Mucosa of descending colon (tissue), 3 donors: ENCODE data around the gene FBXO48. TPM values are rescaled to one million over a fixed set of nuclear protein-coding genes. Genes with fewer than 3 reads are reported as not detected.

Experiments
- ATAC-seq: fragments of 200-7000 bp; cut with Tn5 transposase; one replicate; pipeline ENCODE4 v1.9.1; 2020; ENCODE audit warnings: mild to moderate bottlenecking, moderate library complexity
- DNase-seq, 3 donors: peaks; one replicate each; pipeline ENCODE4 v3.0.0-alpha.2; 2020
- H3K36me3 ChIP-seq: fragments of 200-600 bp; one replicate; pipeline ENCODE4 v1.8.0; 2021; ENCODE audit warnings: low read depth, mild to moderate bottlenecking
- H3K4me1 ChIP-seq: fragments of 200-600 bp; one replicate; pipeline ENCODE4 v1.8.0; 2021; ENCODE audit warnings: low read depth, mild to moderate bottlenecking
- H3K4me3 ChIP-seq: fragments of 200-600 bp; one replicate; pipeline ENCODE4 v1.8.0; 2021; ENCODE audit warnings: mild to moderate bottlenecking
- H3K9me3 ChIP-seq: fragments of 200-600 bp; one replicate; pipeline ENCODE4 v1.8.0; 2021; ENCODE audit warnings: mild to moderate bottlenecking
- intact Hi-C, 2 donors: fragments of 100-400 bp; cut with DNase I in 1 of 2; cut with micrococcal nuclease in 1 of 2; formaldehyde crosslinking; loops; one replicate each; pipeline versions ENCODE4 v1.11.0 to v1.11.1; 2022; cut with DNase I, micrococcal nuclease
- total RNA-seq, 3 donors: library from RNA; stranded (reverse); fragmentation: NEBNext Ultra II Directional in 2 of 3; extraction: Animal tissue kit (Norgen Biotek cat#: 25700) in 2 of 3; gene quantifications; one replicate each; pipeline versions ENCODE4 v1.2.1 to v1.2.4, GENCODE V29; 2021 to 2023
- TF ChIP-seq, protein P1 (sequence below): fragments of 200-600 bp; IDR thresholded peaks from one replicate; pipeline ENCODE4 v1.8.0; 2022; ENCODE audit warnings: antibody characterized with exemption, mild to moderate bottlenecking
- donor health status: DM: no; HTN: no; CAD: no; lungs with moderate emphysema.
- donor health status: DM: no; HTN: no; CAD: no.
- donor health status: DM: no; HTN: yes; CAD: no.

The FBXO48 gene
- total RNA-seq, 3 donors from 2014 or later = 1.5 to 2.6 (median 1.9) TPM

DNA sequence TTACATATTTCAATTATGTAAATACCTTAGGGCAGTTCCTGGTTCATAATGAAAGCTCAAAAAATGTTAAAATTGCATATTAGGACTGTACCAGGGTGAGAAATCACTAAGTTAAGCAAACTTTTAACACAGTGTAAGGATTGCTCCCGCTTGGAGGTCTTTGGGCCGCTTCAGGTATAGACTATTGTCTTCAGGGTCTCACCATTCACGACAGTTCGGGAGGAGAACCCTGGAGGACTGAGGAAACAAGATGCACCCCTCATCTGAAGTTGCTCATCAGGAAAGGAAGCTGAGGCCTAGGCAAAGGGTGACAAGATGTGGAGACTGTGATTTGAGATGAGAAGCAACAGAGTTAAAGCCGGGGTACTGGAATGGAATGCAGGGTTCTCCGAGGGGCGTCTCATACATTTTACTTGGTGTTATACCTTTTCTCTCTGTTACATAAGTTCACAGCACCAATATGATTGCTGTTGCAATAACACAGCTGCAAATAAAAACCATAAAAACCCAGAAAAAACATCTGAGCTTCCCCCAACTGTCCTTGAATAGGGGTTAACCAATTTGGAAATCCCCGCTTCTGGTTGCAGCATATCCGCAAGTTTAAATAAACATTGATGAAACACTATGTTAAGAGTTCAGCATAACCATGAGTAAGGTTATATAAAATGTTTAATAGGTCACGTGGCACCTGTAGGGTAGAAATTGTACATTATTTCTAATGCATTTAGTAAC, 40.1 kb downstream of the FBXO48 start:
- ATAC-seq (peak; percentile 56), DNase-seq (no peak)
- no peaks in the 10 kb centered on the region for H3K4me1 ChIP-seq
- H3K9me3 ChIP-seq = no peaks in the 10 kb centered on the region
- TF ChIP-seq, protein P1, sequence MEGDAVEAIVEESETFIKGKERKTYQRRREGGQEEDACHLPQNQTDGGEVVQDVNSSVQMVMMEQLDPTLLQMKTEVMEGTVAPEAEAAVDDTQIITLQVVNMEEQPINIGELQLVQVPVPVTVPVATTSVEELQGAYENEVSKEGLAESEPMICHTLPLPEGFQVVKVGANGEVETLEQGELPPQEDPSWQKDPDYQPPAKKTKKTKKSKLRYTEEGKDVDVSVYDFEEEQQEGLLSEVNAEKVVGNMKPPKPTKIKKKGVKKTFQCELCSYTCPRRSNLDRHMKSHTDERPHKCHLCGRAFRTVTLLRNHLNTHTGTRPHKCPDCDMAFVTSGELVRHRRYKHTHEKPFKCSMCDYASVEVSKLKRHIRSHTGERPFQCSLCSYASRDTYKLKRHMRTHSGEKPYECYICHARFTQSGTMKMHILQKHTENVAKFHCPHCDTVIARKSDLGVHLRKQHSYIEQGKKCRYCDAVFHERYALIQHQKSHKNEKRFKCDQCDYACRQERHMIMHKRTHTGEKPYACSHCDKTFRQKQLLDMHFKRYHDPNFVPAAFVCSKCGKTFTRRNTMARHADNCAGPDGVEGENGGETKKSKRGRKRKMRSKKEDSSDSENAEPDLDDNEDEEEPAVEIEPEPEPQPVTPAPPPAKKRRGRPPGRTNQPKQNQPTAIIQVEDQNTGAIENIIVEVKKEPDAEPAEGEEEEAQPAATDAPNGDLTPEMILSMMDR = no peak
- H3K4me3 ChIP-seq = no peak overlapping the region
- intact Hi-C loops = loop anchor here in 1 of 2 donors (10.0 kb wide), 1 partner anchor 52 kb away; no protein-coding TSS in a partner anchor
- H3K36me3 ChIP-seq = no peaks in the 10 kb centered on the region

DNA sequence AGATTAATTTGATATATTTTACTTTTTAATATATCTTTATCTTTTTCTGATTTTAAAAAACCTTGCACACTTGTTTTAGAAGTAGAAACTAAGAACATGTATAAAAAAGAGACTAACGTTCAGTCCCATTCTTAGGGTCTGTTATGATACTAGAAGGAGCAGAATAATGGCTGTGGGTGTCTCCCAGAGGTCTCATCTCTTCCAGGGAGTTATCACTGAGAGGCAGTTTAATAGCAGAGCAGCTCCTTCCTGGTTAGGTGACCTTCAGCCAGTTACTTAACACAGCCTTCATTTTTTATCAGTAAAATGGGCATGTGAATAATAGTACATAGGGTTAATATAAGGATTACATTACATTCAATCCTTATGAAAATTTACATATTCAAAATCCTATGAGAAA, 40.6 kb downstream of the FBXO48 start:
- intact Hi-C loops = loop anchor here in 1 of 2 donors (10.0 kb wide), 1 partner anchor 52 kb away; no protein-coding TSS in a partner anchor
- no peak for DNase-seq
- H3K9me3 ChIP-seq = no peaks in the 10 kb centered on the region

DNA sequence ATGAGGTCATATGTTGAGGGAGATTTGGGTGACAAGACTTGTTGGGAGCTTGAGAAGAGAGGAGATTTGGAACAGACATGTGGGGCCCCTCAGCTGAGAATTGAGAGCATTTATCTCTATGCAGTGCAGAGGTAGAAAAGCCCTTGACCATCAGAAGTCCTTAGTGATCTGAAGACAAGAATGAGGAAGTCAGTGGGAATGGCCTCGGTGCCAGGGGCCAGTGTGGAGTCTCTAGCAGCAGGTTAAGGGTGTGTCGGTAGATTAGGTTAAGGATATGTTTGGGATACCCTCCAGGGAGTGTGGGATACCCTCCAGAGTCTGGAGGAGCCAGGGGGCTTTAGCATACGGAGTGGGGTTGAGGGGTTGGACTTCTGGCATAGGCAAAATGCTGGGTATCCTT, 41.6 kb downstream of the FBXO48 start:
- no peaks in the 10 kb centered on the region for H3K9me3 ChIP-seq
- no peaks in the 10 kb centered on the region for H3K4me1 ChIP-seq
- DNase-seq = no peak
- H3K36me3 ChIP-seq = no peaks in the 10 kb centered on the region
- no peak overlapping the region for H3K4me3 ChIP-seq
- no peak for ATAC-seq
- intact Hi-C loops = loop anchor here in 1 of 2 donors (10.0 kb wide), 1 partner anchor 51 kb away; no protein-coding TSS in a partner anchor
- TF ChIP-seq, protein P1 = no peak

More for the DNA sequence above, 40.6 kb downstream of the FBXO48 start:
- TF ChIP-seq, protein P1 = no peak
- ATAC-seq = no peak
- no peaks in the 10 kb centered on the region for H3K4me1 ChIP-seq
- H3K36me3 ChIP-seq = no peaks in the 10 kb centered on the region
- no peak overlapping the region for H3K4me3 ChIP-seq

DNA sequence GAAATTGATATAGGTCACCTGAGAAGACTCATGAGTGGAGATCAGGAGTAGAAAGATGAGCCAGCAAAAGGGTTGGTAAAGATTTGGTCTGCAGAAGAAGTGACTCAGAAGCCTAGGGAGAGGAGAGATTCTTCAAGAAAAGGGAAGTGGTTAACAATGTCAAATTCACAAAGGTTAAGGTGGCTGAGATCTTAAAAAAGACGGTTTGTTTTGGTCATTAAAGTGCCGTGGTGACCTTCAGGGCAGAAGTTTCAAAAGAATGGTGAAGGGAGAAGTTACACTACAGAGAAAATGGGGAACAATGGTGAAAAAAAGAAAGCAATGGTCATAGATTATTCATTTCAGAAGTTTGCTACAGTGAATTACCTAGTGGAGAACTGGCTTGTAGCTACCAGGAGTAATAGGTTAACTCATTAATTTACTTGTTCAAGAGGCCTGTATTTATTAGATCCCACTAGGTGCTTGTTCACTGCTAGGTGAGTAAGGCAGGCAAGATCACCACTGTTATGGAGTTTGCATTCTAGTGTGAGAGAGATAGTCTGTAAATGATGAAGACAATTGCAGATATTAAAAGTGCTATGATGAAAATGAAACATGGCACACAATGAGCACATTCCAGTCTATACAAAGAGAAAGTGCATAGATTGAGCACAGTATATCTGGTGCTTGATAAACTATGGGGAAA, 43.0 kb downstream of the FBXO48 start:
- ATAC-seq (peak; percentile 67), DNase-seq (no peak)
- intact Hi-C loops = loop anchor here in 1 of 2 donors (10.0 kb wide), 1 partner anchor 49 kb away; no protein-coding TSS in a partner anchor
- TF ChIP-seq, protein P1 = no peak
- no peak overlapping the region for H3K4me3 ChIP-seq
- no peaks in the 10 kb centered on the region for H3K4me1 ChIP-seq
- no peaks in the 10 kb centered on the region for H3K9me3 ChIP-seq
- H3K36me3 ChIP-seq = no peaks in the 10 kb centered on the region

DNA sequence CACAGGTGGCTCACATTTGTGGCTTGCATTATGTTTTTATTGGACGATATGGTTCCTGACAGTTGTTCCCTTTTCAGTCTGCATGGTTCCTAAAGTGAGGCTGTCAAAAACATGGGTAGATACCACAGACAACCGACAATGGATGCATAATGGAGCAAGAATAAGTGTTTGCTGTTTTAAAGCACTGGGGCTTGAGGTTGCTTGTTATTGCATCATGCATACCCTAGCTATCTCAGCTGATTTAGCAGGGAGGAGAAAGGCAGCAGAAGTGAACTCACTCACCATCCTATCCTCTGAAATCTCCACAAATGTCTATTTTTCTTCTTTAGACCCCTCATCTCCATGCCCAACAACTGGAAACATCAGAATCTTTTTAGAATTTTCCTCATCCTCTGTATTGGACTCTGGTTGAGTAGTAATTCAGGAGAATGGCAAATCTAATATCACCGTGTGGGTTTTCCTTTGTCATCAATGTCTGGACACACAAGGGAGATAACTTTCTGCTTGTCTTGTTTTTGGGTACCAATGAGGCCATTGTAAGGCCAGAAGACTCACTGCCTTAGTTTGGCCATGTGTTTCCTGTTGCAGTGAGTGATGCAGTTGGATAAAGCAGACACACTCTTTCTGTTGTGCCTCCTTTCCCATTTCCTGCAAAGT, 46.7 kb downstream of the FBXO48 start:
- no peaks in the 10 kb centered on the region for H3K9me3 ChIP-seq
- no peaks in the 10 kb centered on the region for H3K4me1 ChIP-seq
- H3K36me3 ChIP-seq = no peaks in the 10 kb centered on the region
- H3K4me3 ChIP-seq = no peak overlapping the region
- TF ChIP-seq, protein P1 = no peak
- ATAC-seq = no peak
- DNase-seq = no peak
- intact Hi-C loops = loop anchor here in 1 of 2 donors (10.0 kb wide), 1 partner anchor 46 kb away; no protein-coding TSS in a partner anchor
